Epithelial cell of alveolus of lung (primary cell): ENCODE data around the gene FGF19. TPM values are rescaled to one million over a fixed set of nuclear protein-coding genes. Genes with fewer than 3 reads are reported as not detected.

Source experiments
- total RNA-seq: library from RNA; depleted of rRNA; stranded (reverse); fragments of >200 nt; gene quantifications from 2 replicates; pipeline ENCODE4 v1.2.1, GENCODE V29; 2015

The FGF19 gene, protein sequence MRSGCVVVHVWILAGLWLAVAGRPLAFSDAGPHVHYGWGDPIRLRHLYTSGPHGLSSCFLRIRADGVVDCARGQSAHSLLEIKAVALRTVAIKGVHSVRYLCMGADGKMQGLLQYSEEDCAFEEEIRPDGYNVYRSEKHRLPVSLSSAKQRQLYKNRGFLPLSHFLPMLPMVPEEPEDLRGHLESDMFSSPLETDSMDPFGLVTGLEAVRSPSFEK
- total RNA-seq: under 0.01 TPM in 1 of 2 replicates, not detected in the other

DNA sequence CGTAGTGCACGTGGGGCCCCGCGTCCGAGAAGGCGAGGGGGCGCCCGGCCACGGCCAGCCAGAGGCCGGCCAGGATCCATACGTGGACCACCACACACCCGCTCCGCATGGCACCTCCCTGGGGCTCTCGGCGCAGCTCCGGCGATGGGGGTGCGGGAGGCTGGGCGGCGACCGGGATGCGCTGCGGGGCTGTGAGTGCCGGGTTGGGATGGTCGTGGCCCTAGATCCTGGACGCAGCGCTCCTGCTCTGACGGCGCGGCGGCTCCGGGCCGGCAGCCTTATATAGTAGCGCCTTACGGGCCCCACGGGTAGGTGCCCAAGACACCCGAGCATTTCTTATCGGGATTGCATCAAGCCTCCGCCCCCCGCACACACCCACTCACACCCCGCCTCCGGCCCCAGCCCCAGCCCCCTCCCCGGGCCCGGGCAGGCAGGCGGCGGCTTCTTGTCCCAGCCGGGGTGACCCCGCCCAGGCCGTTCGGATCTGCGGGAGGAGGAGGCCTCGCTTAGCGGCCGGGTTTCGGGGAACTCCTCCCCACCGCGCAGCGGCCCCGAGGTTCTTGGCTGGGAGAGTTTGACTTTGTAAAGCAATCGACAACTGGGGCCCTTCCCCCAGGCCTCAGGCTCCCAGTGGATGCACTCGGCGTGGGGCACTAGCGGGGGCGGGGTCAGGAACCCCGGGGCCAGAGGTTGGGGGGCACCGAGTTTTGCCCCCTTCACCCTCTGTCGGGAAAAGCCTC is at the start of gene FGF19:
FGF19 (minus strand) TSS at position 255 of the 740 bp plus-strand sequence; CDS start at position 109, 146 bp downstream.

DNA sequence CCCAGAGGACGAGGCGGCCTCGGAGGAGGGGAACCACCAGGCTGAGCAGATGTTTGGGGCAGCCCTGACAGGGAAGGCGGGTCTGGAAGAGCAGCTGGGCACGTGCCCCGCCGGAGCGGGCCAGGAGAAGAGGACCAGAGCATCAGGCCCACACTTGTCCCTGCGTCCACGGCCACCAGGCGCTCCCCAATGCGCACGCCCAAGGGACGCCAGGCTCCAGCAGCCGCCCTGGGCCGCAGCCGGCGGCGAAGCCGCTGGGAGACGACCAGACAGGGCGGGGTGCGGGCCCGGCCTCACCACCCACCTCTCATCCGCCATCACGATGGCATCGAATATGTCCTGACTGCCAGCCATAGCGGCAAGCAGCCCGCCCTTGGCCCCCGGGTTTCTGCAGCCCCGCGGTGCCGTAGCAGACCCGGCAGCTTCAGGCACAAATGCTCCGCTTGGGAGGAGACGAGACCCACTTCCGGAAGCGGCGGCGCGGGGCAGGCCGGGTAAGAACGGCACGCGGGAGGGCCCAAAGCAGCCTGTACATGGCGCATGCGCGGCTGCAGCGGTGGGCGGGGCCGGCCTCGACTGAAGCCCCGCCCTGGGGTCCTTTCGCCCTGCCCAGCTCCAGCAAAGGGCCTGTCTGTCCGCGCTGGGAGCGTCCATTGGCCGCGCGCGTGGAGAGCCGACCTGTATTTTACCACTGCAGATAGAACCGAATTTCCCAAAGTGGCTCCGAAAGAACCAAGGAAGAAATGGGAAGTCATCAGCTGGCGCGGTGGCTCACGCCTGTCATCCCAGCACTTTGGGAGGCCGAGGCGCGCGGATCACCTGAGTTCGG is 28.7 kb downstream of the FGF19 start, which contains the start of gene LTO1:
LTO1 (minus strand) TSS at position 468 of the 829 bp plus-strand sequence; CDS start at position 354, 114 bp downstream.

Other genes with a start within 250 kb of the FGF19 start
- not detected in 2 replicates for gene LINC01488, start 222.4 kb downstream of the FGF19 start, total RNA-seq
- gene CCND1, start 62.9 kb downstream of the FGF19 start, total RNA-seq: 73.4 and 349 TPM in 2 replicates
- gene LTO1, start 28.7 kb downstream of the FGF19 start, total RNA-seq: 9.3 and 11.3 TPM in 2 replicates
- not detected in 2 replicates for gene FGF4, start 71.3 kb upstream of the FGF19 start, total RNA-seq
- gene FGF3, start 115.4 kb upstream of the FGF19 start, total RNA-seq: not detected in 2 replicates